HepG2 (cell line): ENCODE measurements around the gene DSCAM. TPM values are rescaled to one million over a fixed set of nuclear protein-coding genes. Genes with fewer than 3 reads are reported as not detected.

Experiments used
- ATAC-seq: fragments of 200-7000 bp; cut with Tn5 transposase; 3 replicates; pipeline ENCODE4 v1.9.1; 2020; ENCODE audit warnings: mild to moderate bottlenecking, moderate library complexity
- BruUV-seq: library from RNA; stranded (reverse); fragments of 400-500 nt; replicated peaks from 2 replicates; lab custom pipeline; 2021; lab: Mats Ljungman, UMichigan
- CTCF ChIA-PET: fragments of 300-600 bp; formaldehyde crosslinking; extraction: SDS; loops from one replicate; lab custom pipeline; 2021; ENCODE audit warnings: low total read pairs, inconsistent platforms, low intra/inter-chr PET ratio; lab: Yijun Ruan, JAX
- POLR2A ChIA-PET: fragments of 350-600 bp; sonication (Branson Sonifier 250); formaldehyde crosslinking; loops from one replicate; lab custom pipeline; 2020; ENCODE audit warnings: antibody characterized with exemption, inconsistent platforms; lab: Yijun Ruan, JAX
- DNase-seq: peaks from one replicate; pipeline ENCODE4 v3.0.0-alpha.2; 2015; ENCODE audit warnings: low spot score
- FAIRE-seq: peaks from 3 replicates; lab custom pipeline; 2011; peaks lifted over from hg19 to GRCh38; lab: Jason Lieb, UNC
- H2AFZ ChIP-seq: one replicate; pipeline ENCODE4 v1.6.1; 2011; ENCODE audit warnings: low read length, inconsistent platforms
- H3K27ac ChIP-seq: fragments of 300-600 bp; 3 replicates; pipeline ENCODE4 v1.8.0; 2011; ENCODE audit warnings: mixed run types, mild to moderate bottlenecking, mixed read lengths, low read length, inconsistent platforms; ENCODE audit not compliant: insufficient read depth; ENCODE audit errors: extremely low read length
- H3K27me3 ChIP-seq, 2 experiments: fragments of 200-600 bp in 1 of 2; 2 replicates in 1 of 2; 3 replicates in 1 of 2; pipeline versions ENCODE4 v1.6.0 to v1.8.0; 2011; ENCODE audit warnings: low read length in 2 of 2, mild to moderate bottlenecking in 2 of 2, moderate library complexity in 2 of 2, inconsistent platforms in 1 of 2; ENCODE audit not compliant: insufficient read depth in 2 of 2, control insufficient read depth in 1 of 2
- H3K36me3 ChIP-seq, 2 experiments: fragments of 200-600 bp in 1 of 2; replicated peaks in 1 of 2; 2 replicates in 1 of 2; 3 replicates in 1 of 2; pipeline versions ENCODE4 v1.5.1 to v1.8.0; 2011; ENCODE audit warnings: low read length in 2 of 2, inconsistent platforms in 1 of 2; ENCODE audit not compliant: insufficient read depth in 2 of 2, control insufficient read depth in 1 of 2
- H3K4me1 ChIP-seq: 2 replicates; pipeline ENCODE4 v1.5.1; 2012; ENCODE audit warnings: low read length, inconsistent platforms; ENCODE audit not compliant: insufficient read depth
- H3K4me2 ChIP-seq: 2 replicates; pipeline ENCODE4 v1.6.0; 2011; ENCODE audit warnings: low read depth, low read length, inconsistent platforms
- H3K4me3 ChIP-seq, 3 experiments: fragments of 200-600 bp in 1 of 3; sonication (generic), shearing (Covaris generic) in 1 of 3; replicated peaks in 1 of 3; 2 replicates each; pipeline ENCODE4 v1.5.1; 2011 to 2016; ENCODE audit warnings: low read length in 3 of 3, inconsistent platforms in 2 of 3, low read depth in 2 of 3, mild to moderate bottlenecking in 2 of 3, control low read depth in 1 of 3, mixed read lengths in 1 of 3; ENCODE audit not compliant: insufficient read depth in 1 of 3
- H3K79me2 ChIP-seq: one replicate; pipeline ENCODE4 v1.6.1; 2011; ENCODE audit warnings: low read length, inconsistent platforms; ENCODE audit not compliant: insufficient read depth
- H3K9ac ChIP-seq: 2 replicates; pipeline ENCODE4 v1.6.0; 2011; ENCODE audit warnings: mild to moderate bottlenecking, low read depth, low read length, inconsistent platforms; ENCODE audit not compliant: insufficient read depth
- H3K9me3 ChIP-seq: 2 replicates; pipeline ENCODE4 v1.5.1; 2012; ENCODE audit warnings: mild to moderate bottlenecking, low read length
- H4K20me1 ChIP-seq: 2 replicates; pipeline ENCODE4 v1.6.0; 2011; ENCODE audit warnings: inconsistent platforms, mild to moderate bottlenecking, low read length, moderate library complexity; ENCODE audit not compliant: insufficient read depth
- ETV6 ChIP-seq: sonication (generic); formaldehyde crosslinking; conservative IDR thresholded peaks from 2 replicates; pipeline ENCODE4 v1.4.0; 2020; ENCODE audit warnings: missing genetic modification reagents
- HNF4G ChIP-seq, 2 experiments: sonication (generic) in 1 of 2; formaldehyde crosslinking in 1 of 2; IDR thresholded peaks; 2 replicates each; pipeline versions ENCODE4 v1.4.0 to v1.6.1; 2011 to 2020; ENCODE audit warnings: borderline replicate concordance in 2 of 2, low read depth in 2 of 2, mild to moderate bottlenecking in 2 of 2, low read length in 1 of 2, missing genetic modification reagents in 1 of 2, moderate library complexity in 1 of 2
- JDP2 ChIP-seq: sonication (generic); formaldehyde crosslinking; IDR thresholded peaks from 2 replicates; pipeline ENCODE4 v1.8.1; 2022; ENCODE audit warnings: missing genetic modification reagents, borderline replicate concordance
- LCORL ChIP-seq, 2 experiments: fragments of 450-650 bp in 1 of 2; sonication (generic) in 1 of 2; formaldehyde crosslinking in 1 of 2; IDR thresholded peaks; 2 replicates each; pipeline versions ENCODE4 v1.5.0 to v1.6.1; 2017 to 2020; ENCODE audit warnings: antibody characterized with exemption in 1 of 2, missing genetic modification reagents in 1 of 2
- NBN ChIP-seq: fragments of 450-650 bp; conservative IDR thresholded peaks from 2 replicates; pipeline ENCODE4 v1.6.1; 2017
- SUZ12 ChIP-seq: fragments of 150-350 bp; IDR thresholded peaks from 2 replicates; pipeline ENCODE4 v1.6.1; 2014; ENCODE audit warnings: low read depth, low read length
- ZFY ChIP-seq: sonication (generic); formaldehyde crosslinking; IDR thresholded peaks from 2 replicates; pipeline ENCODE4 v1.4.0; 2020; ENCODE audit warnings: missing genetic modification reagents
- ZNF296 ChIP-seq: sonication (generic); formaldehyde crosslinking; conservative IDR thresholded peaks from 2 replicates; pipeline ENCODE4 v1.5.0; 2020; ENCODE audit warnings: mild to moderate bottlenecking, missing genetic modification reagents
- ZNF703 ChIP-seq: sonication (generic); formaldehyde crosslinking; IDR thresholded peaks from 2 replicates; pipeline ENCODE4 v1.5.1; 2020; ENCODE audit warnings: missing genetic modification reagents, mild to moderate bottlenecking, moderate library complexity, borderline replicate concordance
- ZNF746 ChIP-seq: sonication (generic); formaldehyde crosslinking; IDR thresholded peaks from 2 replicates; pipeline ENCODE4 v1.8.0; 2022; ENCODE audit warnings: mild to moderate bottlenecking, missing genetic modification reagents
- WGBS: methylation state at CpG from one replicate; pipeline ENCODE4 v1.1.6; 2017; ENCODE audit warnings: low lambda C conversion rate; 5-methylcytosine and 5-hydroxymethylcytosine counted together
- in situ Hi-C: cut with HindIII; loops from 2 replicates; pipeline ENCODE4 v1.10.0; 2017; ENCODE audit warnings: low pct_unique_long_range_greater_than_20kb; ENCODE audit not compliant: extremely low pct_ligation_motif_present
- intact Hi-C: fragments of 100-400 bp; cut with micrococcal nuclease; formaldehyde crosslinking; loops from one replicate; pipeline ENCODE4 v1.10.0; 2022; ENCODE audit not compliant: unreplicated experiment
- polyA plus RNA-seq, 8 experiments: library from polyadenylated mRNA; depleted of rRNA in 3 of 8; stranded (reverse) in 7 of 8; unstranded in 1 of 8; fragments of >200 nt; fragmentation: Illumina TruSeq in 4 of 8; extraction: Trizol in 4 of 8; gene quantifications; 2 replicates each; pipeline versions ENCODE4 v1.2.1 to v1.2.3, GENCODE V29; 2011 to 2016; ENCODE audit warnings: low read depth in 4 of 8, missing spikeins in 1 of 8, mixed read lengths in 1 of 8; ENCODE audit not compliant: insufficient read depth in 1 of 8
- total RNA-seq, 5 experiments: library from RNA; depleted of rRNA; stranded (reverse); fragments of >200 nt; fragmentation: Illumina TruSeq; extraction: Trizol; gene quantifications; 2 replicates each; pipeline ENCODE4 v1.2.3, GENCODE V29; 2016; ENCODE audit warnings: low read depth in 1 of 5
- TF ChIP-seq, protein P1 (sequence below): sonication (generic); formaldehyde crosslinking; IDR thresholded peaks from 2 replicates; pipeline ENCODE4 v1.5.0; 2020; ENCODE audit warnings: missing genetic modification reagents, mild to moderate bottlenecking, borderline replicate concordance

DSCAM gene
- total and polyA plus RNA-seq, 2 of the 13 experiments (the other 11 are each of a cell fraction or from before 2014, with no cell fraction given) = not detected

DNA sequence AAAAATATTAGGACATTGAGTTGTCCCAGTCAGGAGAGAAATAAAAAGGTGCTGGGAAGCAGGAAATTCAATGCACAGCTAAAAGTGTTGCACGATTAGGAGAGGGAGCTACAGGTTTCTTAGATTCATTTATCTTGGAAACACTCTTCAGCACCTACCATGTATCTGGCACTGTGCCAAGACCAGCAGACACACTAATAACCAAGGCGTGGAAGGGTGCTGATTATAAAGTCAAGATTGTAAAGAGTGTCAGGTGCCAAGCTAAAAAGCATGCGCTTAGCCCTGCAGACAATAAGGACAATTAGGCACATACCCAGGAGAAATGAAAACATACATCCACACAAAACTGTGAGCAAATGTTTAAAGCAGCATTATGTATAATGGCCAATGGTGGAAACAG is 129.9 kb downstream of the DSCAM start:
- DNase-seq = no peak
- Histone ChIP-seq H4K20me1 (no peaks in the 10 kb centered on the region), H3K4me3 (no peak overlapping the region), H3K4me1 (no peaks in the 10 kb centered on the region), H3K9me3 (peaks cover 98% of the 10 kb centered on the region), H3K9ac (no peak overlapping the region), H3K4me2 (no peak overlapping the region), H3K79me2 (no peaks in the 10 kb centered on the region), H2AFZ (no peak overlapping the region), H3K27ac (no peak overlapping the region), H3K27me3 (no peaks in the 10 kb centered on the region; a peak in 1 of 5 replicates), H3K36me3 (no peaks in the 10 kb centered on the region)
- ChIA-PET POLR2A (no interaction called here), CTCF (no interaction called here)
- 39% methylated on average over 3 of the region's 3 CpGs for WGBS
- no peak for ATAC-seq
- peak; percentile 90 for TF ChIP-seq LCORL (IDR thresholded peaks at IDR 0.05)
- TF ChIP-seq LCORL (CRISPR knock-in tag; IDR thresholded peaks at IDR 0.05) = no peak
- TF ChIP-seq, protein P1, sequence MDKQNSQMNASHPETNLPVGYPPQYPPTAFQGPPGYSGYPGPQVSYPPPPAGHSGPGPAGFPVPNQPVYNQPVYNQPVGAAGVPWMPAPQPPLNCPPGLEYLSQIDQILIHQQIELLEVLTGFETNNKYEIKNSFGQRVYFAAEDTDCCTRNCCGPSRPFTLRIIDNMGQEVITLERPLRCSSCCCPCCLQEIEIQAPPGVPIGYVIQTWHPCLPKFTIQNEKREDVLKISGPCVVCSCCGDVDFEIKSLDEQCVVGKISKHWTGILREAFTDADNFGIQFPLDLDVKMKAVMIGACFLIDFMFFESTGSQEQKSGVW = no peak
- no TSS peak for BruUV-seq
- FAIRE-seq = no peak
- intact Hi-C loops (no loop called here), in situ Hi-C loops (no loop called here)

DNA sequence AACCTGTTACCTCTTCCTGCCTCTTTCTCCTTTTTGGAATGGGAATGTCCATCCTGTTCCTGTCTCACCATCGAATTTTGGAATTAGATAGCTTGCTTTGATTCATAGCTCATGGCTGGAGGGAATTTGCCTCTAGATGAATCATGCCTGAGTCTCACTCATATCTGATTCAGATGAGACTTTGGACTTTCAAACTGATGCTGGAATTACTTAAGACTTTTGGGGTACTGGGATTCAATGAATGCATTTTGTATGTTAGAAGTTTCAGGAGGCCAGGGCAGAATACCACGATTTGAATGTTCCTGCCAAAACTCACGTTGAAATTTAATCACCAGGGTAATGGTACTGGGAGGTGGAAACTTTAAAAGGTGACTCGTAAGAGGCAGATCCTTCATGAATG is 132.4 kb downstream of the DSCAM start:
- no peak for ATAC-seq
- no peak overlapping the region for H3K4me2 ChIP-seq
- no TSS peak for BruUV-seq
- in situ Hi-C loops (no loop called here), intact Hi-C loops (no loop called here)
- H3K79me2 ChIP-seq = no peaks in the 10 kb centered on the region
- no peak overlapping the region for H3K9ac ChIP-seq
- H3K4me1 ChIP-seq = no peaks in the 10 kb centered on the region
- H3K9me3 ChIP-seq = peaks cover 96% of the 10 kb centered on the region
- ChIA-PET CTCF (no interaction called here), POLR2A (no interaction called here)
- H4K20me1 ChIP-seq = no peaks in the 10 kb centered on the region
- H3K27me3 ChIP-seq = no peaks in the 10 kb centered on the region; a peak in 1 of 5 replicates
- FAIRE-seq = no peak
- no peak overlapping the region for H3K4me3 ChIP-seq
- no peak overlapping the region for H3K27ac ChIP-seq
- no peak for DNase-seq
- TF ChIP-seq NBN = no peak
- no peak for TF ChIP-seq SUZ12
- no peak for TF ChIP-seq HNF4G (IDR thresholded peaks at IDR 0.05; ENCODE audit: borderline replicate concordance, low read depth, low read length)
- TF ChIP-seq HNF4G (CRISPR knock-in tag; IDR thresholded peaks at IDR 0.05; ENCODE audit: borderline replicate concordance, low read depth) = no peak
- no peak for TF ChIP-seq ZFY (CRISPR knock-in tag)
- TF ChIP-seq JDP2 (CRISPR knock-in tag) = no peak
- no peak for TF ChIP-seq ZNF746 (CRISPR knock-in tag)
- TF ChIP-seq ETV6 (CRISPR knock-in tag) = no peak
- no peak for TF ChIP-seq ZNF296 (CRISPR knock-in tag)
- TF ChIP-seq ZNF703 (CRISPR knock-in tag) = no peak
- no peaks in the 10 kb centered on the region for H3K36me3 ChIP-seq
- 0% methylated on average over 4 of the region's 4 CpGs for WGBS
- no peak overlapping the region for H2AFZ ChIP-seq
